ENCODE results near the gene ITK. TPM values are rescaled to one million over a fixed set of nuclear protein-coding genes. Genes with fewer than 3 reads are reported as not detected.

ITK gene
- total RNA-seq, 2 donors from 2014 or later: 3.4 to 8.2 TPM

DNA sequence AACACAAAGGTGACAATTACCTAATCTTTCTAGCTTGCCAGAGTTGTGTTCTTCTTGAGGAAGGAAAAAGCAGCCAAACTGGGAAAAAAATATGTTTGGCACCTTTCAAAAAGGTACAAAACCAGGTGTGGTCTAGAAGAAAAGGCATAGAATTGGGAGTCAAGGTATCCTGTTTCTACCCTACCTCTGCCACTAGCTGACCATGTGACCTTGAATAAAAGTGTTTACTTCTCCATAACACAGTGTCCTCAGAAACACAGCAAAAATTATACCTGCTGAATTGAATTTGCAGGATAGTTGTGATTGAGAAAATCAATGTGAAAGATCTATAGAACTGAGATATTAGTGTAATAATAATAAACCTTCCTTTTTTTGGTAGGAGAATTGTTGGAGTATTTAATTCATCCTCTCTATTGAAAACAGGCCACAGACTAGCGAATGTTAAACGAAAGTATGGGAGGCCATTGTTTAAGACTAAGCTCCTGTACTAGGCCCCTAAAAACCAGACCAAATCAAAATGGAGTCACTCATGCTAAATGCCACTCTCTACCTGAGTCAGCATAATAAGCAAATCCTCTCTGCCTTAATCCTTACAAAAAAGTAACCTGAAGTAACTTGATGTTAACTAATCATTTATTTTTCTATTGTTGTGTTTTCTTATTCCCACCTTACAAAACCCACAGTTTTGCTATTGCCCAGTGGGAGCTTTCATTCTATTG lies 97.8 kb downstream of the ITK start:
- Histone ChIP-seq H3K27me3 (replicated peaks; ENCODE audit: insufficient read depth) (no peaks in the 10 kb centered on the region), H3K27ac (no peak overlapping the region), H3K9me3 (no peaks in the 10 kb centered on the region), H3K4me3 (no peak overlapping the region), H3K4me1 (ENCODE audit: control insufficient read depth in 1 of 2, low read depth in 2 of 2) (peaks cover 0 to 8% of the 10 kb centered on the region in 2 donors), H3K36me3 (no peaks in the 10 kb centered on the region)
- TF ChIP-seq, protein P1, sequence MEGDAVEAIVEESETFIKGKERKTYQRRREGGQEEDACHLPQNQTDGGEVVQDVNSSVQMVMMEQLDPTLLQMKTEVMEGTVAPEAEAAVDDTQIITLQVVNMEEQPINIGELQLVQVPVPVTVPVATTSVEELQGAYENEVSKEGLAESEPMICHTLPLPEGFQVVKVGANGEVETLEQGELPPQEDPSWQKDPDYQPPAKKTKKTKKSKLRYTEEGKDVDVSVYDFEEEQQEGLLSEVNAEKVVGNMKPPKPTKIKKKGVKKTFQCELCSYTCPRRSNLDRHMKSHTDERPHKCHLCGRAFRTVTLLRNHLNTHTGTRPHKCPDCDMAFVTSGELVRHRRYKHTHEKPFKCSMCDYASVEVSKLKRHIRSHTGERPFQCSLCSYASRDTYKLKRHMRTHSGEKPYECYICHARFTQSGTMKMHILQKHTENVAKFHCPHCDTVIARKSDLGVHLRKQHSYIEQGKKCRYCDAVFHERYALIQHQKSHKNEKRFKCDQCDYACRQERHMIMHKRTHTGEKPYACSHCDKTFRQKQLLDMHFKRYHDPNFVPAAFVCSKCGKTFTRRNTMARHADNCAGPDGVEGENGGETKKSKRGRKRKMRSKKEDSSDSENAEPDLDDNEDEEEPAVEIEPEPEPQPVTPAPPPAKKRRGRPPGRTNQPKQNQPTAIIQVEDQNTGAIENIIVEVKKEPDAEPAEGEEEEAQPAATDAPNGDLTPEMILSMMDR (IDR thresholded peaks at IDR 0.05): no peak
- no peak for DNase-seq (ENCODE audit: low spot score)
- ATAC-seq (ENCODE audit: insufficient number of reproducible peaks, low FRiP score, low read depth): no peak

DNA sequence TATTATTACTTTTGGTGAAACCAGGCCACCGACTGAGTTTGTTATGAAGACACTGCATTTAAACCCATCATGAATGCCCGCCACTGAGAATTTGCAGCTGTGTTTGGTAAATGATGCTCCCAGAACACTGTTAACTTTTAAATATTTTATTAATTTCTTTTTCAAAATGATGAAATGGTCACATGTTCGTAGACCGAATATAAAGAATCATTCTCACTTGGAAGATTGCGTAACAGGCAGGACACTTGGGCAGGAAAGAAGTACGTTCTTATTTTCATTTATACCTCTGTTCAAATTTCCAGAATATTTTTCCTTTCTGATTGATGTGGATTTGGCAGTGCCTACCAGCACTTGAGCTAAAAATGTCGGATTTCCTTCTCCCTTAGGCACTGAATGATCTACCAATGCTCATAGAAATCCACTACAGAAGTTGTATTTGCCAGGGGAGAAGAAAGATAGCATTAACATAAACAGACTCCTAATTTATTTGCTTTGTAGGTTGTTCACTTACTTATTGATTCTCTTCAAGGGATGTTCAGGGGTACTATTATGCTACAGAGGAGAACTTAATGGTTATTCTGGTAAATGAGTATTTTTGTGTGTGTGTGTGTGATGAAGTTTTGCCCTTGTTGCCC lies 99.1 kb downstream of the ITK start:
- H3K27ac ChIP-seq: no peak overlapping the region
- H3K27me3 ChIP-seq (replicated peaks; ENCODE audit: insufficient read depth): no peaks in the 10 kb centered on the region
- peaks cover 0 to 8% of the 10 kb centered on the region in 2 donors for H3K4me1 ChIP-seq (ENCODE audit: control insufficient read depth in 1 of 2, low read depth in 2 of 2)
- TF ChIP-seq, protein P1 (IDR thresholded peaks at IDR 0.05): no peak
- no peaks in the 10 kb centered on the region for H3K36me3 ChIP-seq
- ATAC-seq (ENCODE audit: insufficient number of reproducible peaks, low FRiP score, low read depth) (no peak), DNase-seq (ENCODE audit: low spot score) (no peak)
- H3K9me3 ChIP-seq: no peaks in the 10 kb centered on the region
- no peak overlapping the region for H3K4me3 ChIP-seq

DNA sequence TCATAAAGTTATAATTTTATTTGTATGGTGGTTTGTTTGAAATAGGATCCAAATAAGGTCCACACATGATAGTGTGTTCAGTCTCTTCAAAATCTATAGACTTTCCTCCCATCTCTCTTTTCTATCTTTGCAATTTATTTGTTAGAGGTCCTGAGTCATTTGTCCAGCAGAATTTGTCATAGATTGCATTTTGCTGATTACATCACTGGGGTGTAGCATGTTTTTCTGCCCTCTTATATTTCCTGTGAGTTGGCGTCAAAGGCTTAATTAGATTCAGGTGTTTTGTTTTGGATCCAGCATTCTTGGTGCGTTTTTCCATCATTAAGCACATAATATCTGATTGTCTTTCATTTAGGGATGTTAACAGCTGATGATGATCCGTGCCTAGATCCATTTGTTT lies 100.3 kb downstream of the ITK start:
- TF ChIP-seq, protein P1 (IDR thresholded peaks at IDR 0.05): no peak

DNA sequence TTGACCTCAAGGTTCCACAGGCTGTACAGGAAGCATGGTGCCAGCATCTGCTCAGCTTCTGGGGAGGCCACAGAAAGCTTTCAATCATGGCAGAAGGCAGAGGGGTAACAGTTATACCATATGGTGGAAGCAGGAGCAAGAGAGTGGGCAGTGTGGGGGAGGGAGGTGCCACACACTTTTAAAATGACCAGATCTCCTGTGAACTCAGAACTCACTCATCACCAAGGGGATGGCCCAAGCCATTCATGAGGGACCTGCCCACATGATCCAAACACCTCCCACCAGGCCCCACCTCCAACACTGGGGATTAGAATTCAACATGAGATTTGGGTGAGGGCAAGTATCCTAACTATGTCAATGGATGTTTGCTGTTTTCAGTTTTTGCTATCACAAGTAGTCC lies 101.5 kb downstream of the ITK start:
- TF ChIP-seq, protein P1 (IDR thresholded peaks at IDR 0.05): no peak
- no peak for DNase-seq (ENCODE audit: low spot score)
- Histone ChIP-seq H3K27me3 (replicated peaks; ENCODE audit: insufficient read depth) (no peaks in the 10 kb centered on the region), H3K4me1 (ENCODE audit: control insufficient read depth in 1 of 2, low read depth in 2 of 2) (peaks cover 0 to 8% of the 10 kb centered on the region in 2 donors), H3K9me3 (no peaks in the 10 kb centered on the region), H3K27ac (no peak overlapping the region), H3K36me3 (no peaks in the 10 kb centered on the region), H3K4me3 (no peak overlapping the region)
- ATAC-seq (ENCODE audit: insufficient number of reproducible peaks, low FRiP score, low read depth): no peak

More for the DNA sequence above, 100.3 kb downstream of the ITK start:
- ATAC-seq (ENCODE audit: insufficient number of reproducible peaks, low FRiP score, low read depth) (no peak), DNase-seq (ENCODE audit: low spot score) (no peak)
- Histone ChIP-seq H3K4me3 (no peak overlapping the region), H3K4me1 (ENCODE audit: control insufficient read depth in 1 of 2, low read depth in 2 of 2) (peaks cover 0 to 8% of the 10 kb centered on the region in 2 donors), H3K36me3 (no peaks in the 10 kb centered on the region), H3K9me3 (no peaks in the 10 kb centered on the region), H3K27ac (no peak overlapping the region), H3K27me3 (replicated peaks; ENCODE audit: insufficient read depth) (no peaks in the 10 kb centered on the region)

DNA sequence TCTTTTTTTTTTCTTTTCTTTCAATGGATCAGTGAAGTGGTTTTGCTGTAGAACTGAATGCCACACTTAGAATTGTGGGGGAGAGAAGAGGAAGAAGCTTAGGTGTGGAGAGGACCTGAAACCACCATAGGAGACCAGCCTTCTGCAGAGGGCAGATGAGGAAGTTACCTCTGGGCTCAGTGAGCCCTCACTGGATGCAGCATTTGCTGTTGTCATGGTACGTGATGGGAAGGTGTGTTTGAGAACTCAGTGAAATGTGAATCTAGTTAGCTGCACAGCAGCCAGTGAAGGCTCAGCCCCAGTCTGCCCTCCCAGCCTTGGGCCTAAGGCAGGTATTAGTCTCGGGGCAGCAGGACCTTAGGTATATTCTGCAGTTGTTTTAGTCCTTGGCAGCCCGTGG lies 102.8 kb downstream of the ITK start:
- no peak for ATAC-seq (ENCODE audit: insufficient number of reproducible peaks, low FRiP score, low read depth)
- H3K4me1 ChIP-seq (ENCODE audit: control insufficient read depth in 1 of 2, low read depth in 2 of 2): peaks cover 0 to 8% of the 10 kb centered on the region in 2 donors
- no peaks in the 10 kb centered on the region for H3K27me3 ChIP-seq (replicated peaks; ENCODE audit: insufficient read depth)
- TF ChIP-seq, protein P1 (IDR thresholded peaks at IDR 0.05): no peak
- H3K4me3 ChIP-seq: no peak overlapping the region
- no peaks in the 10 kb centered on the region for H3K9me3 ChIP-seq
- no peak overlapping the region for H3K27ac ChIP-seq
- peaks cover under 1% of the 10 kb centered on the region for H3K36me3 ChIP-seq
- DNase-seq (ENCODE audit: low spot score): no peak
